NCI-H460 (cell line): ENCODE data around the gene HPSE2. TPM values are rescaled to one million over a fixed set of nuclear protein-coding genes. Genes with fewer than 3 reads are reported as not detected.

Experiments
- DNase-seq: peaks from one replicate; pipeline ENCODE4 v3.0.0-alpha.2; 2016; ENCODE audit warnings: low read depth; ENCODE audit errors: extremely low read depth
- total RNA-seq: library from RNA; depleted of rRNA; stranded (reverse); fragments of >200 nt; shearing (Covaris generic); gene quantifications from 2 replicates; pipeline ENCODE4 v1.2.3, GENCODE V29; 2014

Gene HPSE2
- total RNA-seq, 1 experiment from 2014 or later: not detected

DNA sequence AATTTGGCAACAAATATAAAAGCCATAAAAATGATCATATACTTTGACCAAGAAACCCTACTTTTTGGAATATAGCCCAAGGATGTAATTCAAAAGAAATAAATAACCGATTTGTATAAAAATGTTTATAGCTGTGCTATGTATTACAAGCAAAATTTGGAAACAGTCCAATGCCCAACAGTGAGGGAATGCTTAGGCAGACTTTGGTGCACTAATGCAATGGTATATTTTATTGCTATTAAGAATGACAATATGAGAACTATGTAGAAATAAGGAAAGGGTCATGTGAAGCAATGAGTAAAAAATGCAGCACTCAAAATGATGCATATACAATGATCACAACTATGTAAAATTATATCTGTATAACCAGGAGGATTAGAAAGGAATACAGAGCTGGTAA, 515.1 kb downstream of the HPSE2 start:
- no peak for DNase-seq

DNA sequence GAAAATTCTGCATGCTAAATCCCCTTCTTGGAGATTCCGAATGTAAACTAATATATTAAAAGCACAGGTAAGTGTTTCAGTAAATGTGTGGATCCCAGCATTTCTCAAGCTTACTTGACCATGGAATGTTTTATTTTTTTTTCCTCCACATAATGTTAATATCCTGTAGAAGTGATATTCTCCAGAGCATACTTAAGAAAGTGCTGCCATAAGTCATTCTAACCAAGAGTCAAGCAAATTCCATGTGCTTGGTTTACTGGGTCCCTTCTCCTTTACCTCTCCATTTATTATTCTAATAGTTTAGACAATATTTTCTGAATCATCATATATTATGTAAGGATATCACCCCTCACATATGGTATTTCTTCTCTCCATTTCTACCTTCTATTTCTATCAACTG, 522.1 kb downstream of the HPSE2 start:
- DNase-seq: no peak

DNA sequence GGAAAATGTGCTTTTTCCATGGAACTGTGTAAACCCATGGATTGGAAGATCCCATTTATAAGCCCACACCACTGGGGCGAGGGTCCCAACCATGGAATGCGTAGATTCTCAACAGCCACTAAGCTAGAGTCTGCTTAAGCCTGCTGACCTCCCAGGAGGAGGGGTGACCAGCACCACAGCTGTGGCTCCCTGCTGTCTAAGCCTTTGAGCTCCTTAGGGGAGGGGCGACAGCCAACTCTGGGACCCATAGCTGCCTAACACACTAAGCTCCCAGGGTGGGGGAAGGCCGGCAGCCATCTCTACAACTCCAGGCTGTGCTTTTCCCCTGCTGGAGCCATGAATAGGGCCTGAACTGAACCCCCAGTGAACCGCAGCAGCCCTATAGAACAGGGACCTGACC, 539.1 kb downstream of the HPSE2 start:
- DNase-seq: no peak

DNA sequence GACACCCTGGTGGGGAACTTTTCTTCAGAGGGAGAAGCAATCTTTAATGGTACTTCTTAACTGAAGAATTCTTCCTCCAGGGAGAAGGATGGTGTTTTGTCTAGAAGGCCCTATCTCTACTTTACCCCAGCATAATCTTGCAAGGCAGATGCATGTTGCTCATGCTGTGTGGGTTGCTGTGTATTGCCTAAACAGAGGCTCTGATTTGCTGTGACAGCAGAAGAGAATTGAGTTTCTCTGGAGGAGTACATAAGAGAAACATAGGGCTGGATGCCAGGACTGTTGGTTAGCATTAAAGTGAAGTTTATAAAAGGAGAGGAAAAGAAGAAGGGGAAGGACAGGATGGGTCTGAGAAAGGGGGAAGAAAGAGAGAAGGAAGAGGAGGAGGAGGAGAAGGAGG, 540.8 kb downstream of the HPSE2 start:
- no peak for DNase-seq

DNA sequence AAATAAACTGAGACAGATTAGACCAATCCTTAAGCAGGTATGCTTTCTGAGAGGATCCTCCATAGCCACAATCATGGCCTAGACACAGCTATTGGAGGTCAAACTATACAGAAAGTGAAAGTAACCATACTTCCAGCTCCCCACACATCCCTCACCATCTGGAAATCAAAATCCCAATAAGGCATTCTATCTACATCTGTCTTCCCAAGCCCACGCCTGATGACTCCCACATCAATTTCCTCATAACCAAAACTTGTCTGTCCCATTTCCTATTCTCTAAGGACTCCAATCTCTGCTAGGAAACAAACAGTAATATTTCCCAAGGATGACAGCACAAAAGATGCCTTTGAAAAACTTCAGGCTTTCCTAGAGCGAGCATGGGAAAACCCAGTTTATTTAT, 541.6 kb downstream of the HPSE2 start:
- no peak for DNase-seq

DNA sequence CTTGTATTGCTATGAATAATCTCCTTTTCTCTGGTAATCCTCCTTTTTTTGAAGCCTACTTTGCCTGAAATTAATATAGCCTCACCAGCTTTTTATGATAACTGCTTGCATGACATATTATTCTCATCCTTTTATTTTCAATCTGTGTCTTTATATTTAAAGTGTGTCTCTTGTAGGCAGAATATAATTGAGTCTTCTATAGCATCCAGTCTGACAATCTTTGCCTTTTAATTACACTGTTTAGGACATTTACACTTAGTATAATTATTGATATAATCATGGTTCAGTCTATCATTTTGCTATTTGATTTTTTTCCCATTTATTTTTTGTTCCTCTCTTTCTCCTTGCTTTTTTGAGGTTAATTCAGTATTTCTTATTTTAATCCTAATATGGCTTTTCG, 548.0 kb downstream of the HPSE2 start:
- DNase-seq: no peak

DNA sequence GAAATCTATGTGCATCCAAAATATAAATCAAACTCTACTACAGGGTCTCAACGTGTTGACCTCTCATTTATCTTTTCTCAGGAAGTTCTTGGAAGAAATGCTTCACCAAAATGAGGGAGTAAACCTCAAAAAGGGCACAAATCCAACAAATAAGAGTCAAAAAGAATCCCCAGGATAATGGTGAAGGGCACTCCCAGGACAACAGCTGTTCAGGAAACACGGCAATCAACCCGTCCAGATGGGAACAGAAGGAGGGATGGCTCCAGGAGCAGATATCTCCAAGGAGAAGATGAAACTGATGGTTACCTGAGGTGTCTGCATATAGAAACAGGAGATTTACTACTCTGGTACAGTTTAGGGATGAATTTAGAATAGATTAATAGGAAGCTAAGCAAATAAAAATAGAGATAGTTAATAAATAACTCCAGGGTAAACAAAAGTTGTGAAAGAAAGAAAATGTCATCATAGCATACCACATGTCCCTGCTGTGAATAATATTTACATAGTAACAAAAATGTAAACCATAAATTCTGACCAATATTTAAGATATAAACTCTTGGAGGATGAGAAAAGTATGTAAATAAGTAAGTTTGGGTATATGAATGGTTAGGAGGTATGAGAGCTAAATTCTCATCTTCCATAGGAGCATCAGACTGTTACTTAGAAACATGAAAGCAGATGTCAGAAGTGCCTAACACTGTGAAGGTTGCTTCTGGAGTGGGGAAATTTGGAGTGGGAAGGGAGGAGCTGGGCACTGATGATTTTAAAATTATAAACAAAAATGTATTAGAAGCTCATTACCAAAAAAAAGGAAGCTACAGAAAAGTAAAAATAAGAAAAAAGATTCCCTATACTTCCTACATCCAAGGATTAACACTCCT, 551.4 kb downstream of the HPSE2 start:
- no peak for DNase-seq

DNA sequence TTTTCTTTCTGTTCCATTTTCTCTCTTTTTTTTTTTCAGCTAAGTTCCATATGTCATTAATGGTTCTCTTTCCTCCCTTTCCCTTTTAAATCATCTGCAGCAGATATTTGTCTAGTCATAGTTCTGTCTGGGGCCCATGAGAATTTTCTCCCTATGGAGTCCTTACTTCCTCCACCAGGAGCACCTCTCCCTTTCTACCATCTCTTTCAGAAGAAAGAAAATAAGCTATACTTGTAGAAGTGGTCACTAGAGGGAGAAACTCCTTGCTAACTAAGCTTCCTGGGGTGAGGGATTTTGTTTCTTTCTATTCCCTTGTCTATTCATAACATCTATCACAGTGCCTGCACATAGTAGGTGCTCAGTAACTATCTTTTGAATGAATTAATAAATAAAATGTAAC, 558.8 kb downstream of the HPSE2 start:
- no peak for DNase-seq

DNA sequence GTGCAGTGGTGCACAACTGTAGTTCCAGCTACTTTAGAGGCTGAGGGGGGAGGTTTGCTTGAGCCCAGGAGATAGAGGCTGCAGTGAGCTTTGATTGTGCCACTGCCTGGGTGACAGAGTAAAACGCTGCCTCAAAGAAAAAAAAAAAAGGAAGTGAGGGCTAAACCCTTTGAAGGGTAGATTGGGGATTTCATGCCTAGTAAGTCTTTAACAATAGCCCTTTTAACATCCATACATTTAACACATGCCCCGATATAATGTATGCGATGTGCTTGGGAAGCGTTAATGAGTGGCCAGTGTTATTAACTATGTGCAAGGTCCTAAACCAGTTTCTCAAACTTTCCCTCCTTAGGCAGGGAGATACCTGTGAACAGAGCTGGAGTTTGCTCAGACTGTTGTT, 559.8 kb downstream of the HPSE2 start:
- DNase-seq: no peak

DNA sequence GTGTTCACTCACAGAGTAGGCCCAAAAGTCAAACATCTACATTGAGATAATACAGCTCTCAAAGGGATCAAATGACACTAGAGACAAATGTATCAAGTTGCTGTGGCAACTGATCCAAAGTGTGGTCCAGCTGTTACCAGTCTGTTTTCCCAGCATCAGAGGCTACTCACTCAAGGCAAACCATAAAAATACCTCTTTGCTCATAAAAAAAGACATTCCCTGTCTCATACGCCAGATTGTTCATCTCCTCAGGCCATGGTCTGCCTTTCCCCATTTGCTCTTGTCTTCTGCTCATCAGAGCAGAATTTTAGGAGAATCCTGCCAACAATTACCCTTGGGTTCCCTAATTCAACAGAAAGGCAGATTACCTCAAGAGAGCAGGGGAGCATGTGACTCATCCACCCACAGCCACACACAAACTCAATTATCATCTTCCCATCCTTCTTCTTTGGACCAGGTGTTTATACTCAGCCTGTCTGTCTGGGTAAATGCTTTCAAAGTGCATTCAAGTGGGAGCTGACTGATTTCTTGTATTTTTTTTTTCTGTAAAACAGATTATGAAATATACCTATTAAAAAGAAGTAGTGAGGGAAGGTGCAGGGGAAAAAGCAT, 562.4 kb downstream of the HPSE2 start:
- DNase-seq: no peak

DNA sequence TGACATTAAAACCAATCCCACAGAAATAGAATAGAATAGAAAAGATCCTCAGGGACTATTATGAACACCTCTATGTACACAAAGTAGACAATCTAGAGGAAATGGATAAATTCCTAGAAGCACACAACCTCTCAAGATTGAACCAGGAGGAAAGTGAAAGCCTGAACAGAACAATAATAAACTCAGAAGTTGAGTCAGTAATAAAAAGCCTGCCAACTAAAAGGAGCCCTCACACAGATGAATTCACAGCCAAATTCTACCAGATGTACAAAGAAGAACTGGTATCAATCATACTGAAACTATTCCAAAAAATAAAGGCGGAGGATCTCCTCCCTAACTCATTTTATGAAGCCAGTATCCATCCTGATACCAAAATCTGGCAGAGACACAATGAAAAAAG, 568.6 kb downstream of the HPSE2 start:
- no peak for DNase-seq

DNA sequence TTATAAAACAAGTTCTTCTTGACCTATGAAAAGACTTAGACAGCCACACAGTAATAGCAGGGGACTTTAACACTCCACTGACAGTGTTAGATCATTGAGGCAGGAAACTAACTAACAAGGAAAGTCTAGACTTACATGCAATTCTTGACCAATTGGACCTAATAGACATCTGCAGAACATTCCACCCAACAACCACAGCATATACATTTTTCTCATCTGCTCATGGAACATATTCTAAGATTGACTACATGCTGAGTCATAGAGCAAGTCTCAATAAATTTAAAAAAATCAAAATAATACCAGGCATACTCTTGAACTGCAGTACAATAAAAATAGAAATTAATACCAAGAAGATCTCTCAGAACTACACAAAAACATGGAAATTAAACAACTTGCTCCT, 569.4 kb downstream of the HPSE2 start:
- DNase-seq: no peak

DNA sequence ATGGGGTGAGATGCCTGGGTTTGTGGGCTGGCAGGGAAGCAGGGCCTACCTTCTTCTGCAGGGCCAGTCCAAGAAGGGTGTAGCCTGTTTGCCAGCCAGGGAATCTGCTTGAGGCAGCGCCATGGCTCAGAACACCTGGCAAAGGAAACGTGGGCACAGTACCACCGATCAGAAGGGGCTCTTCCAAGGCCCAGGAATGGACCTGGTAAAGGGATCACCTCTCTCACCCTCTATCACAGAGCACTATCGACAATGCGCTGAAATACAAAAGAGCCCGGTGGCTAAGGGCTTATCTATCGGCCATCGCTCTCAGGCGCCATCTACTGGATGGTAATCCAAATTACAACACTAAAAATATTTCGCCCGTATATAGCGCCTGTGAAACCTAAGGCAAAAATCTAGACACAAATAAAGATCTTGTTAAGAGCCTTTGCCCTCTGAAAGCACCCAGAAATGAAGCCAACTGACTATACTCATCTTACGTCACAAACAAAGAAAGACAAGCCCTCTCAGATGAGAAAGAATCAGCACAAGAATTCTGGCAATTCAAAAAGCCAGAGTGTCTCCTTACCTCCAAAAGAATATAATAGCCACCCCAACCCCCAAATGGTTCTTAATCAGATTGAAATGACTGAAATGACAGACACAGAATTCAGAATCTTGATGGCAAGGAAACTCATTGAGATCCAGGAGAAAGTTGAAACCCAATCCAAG, 571.2 kb downstream of the HPSE2 start:
- DNase-seq: peak; percentile 21

DNA sequence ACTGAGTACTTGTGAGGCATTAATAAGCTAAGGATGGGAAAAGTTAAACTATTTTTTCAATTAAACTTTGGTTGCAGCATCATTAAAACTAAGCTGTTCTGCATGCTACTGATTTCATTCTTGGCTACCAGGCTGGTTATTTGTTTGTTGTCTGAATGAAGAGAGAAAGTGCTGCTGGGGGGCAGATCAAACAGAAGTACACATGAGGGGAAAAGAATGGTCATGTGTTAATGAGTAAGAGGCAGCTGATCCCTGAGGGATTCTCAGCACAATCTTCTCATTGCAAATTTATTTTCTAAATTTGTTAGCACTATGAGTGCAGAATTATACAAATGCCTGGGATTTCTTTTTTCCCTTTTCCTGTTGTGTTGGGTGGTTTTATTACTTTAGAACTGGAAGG, 575.7 kb downstream of the HPSE2 start:
- DNase-seq: no peak

DNA sequence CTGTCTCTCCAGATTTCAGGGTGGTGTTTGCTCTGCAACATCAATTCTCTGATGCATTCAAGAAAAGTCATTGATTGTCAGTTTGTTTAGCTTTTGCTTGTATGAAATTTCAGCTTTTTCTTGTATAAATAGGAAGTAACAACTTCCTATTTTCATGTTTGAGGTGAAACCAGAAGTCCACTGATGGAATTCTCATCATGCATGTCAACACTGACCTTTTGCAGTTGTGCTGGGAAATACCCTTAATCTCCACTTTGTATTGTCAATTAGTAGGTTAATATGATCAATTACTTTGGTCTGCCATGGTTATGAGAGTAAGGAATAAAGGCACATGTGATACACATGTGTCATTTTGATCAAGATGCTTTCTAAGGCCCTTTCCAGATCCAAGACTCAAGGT, 580.2 kb downstream of the HPSE2 start:
- DNase-seq: no peak

DNA sequence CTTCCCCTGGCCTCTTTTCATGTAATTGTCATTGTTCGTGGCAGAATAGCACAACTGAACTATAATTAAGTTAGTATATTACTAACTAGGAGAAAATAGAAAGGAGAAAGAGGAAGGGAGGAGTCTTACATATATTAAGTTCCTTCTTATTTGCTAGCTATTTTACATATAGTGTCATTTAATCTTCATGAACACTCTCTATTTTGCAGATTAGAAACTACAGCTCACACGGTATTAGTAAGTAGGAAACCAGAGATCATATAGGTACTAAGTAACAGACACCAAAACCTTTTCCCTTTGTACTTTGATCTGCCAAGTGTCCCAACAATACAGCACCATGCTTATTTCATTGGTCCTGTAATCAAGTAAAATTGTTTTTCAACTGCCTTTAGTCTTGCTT, 586.5 kb downstream of the HPSE2 start:
- DNase-seq: no peak

DNA sequence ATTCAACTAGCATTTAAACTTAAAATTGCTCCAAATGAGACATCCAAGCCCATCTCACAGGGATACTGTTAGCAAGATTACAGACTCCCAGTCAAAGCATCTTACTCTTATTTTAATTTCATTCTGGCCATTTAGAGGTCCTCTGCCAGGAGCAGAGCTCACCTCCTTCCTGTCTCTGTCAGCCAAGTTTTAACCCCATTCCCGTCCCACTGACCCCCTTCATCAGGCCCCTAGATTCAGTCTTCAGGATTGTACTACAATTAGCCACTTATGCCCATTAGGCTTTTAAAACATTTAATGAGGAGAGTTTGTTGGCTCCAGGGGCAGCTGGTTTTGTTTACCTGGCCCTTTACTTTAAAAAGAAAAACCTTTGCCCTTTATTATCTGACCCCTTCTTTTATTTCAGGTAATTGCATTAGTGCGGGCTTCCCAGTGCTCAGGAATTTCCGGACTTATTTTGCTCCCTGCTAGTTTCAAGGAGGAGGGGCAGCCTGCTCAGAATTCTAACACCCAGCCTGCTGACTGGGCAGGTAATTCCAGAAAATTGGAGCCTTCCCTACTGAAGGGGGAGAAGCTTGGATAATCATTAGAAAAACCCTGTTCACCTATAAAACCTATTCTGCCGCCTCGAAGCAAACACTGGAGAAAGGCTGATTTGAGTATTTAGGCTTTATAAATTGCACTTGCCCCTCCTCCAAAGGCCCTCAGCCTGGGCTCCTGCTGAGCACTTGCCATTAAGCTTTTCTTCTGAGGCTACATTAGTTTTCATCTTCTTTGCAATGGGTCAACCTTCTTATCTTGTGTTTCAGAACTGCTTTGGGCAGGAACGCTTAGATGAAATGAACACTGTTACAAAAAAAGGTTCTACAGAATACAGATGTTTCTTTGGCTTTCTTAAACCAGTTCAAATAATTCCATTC, 588.4 kb downstream of the HPSE2 start:
- DNase-seq: no peak

DNA sequence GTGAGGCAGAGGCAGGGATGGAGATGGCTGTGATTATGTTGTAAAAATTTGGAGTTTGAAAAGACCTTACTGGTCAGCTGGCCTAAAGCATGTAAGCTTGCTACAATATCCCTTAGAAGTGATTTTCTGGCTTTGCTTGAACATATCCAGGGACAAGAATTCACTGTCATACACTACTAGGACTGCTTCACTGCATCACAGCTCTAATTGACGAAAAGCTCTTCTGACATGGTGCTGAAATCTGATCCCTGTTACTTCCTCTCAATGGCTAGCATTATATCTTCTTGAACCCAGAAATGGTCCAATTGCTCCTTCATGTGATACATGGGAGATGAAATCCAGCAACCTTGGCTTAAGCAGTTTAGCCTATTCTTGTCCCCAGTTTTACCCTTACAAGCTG, 591.2 kb downstream of the HPSE2 start:
- no peak for DNase-seq

DNA sequence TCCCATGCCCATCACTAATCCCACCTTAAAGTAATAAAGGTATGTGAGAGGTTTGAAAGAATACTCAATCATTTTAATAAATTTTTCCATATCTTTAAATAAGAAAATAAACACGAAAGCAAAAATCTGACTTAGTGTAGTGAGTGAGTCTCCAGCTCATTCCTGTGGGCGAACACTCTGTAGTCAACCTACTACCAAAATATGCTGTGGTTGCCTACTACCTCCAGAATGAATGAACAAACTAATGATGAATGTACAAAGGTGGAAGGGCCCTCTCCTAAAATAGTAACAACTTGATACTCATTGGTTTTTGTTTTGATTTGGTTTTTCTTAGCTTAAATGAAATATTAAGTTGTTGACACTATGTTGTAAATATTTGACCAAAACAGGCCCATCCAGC, 593.4 kb downstream of the HPSE2 start:
- DNase-seq: no peak

DNA sequence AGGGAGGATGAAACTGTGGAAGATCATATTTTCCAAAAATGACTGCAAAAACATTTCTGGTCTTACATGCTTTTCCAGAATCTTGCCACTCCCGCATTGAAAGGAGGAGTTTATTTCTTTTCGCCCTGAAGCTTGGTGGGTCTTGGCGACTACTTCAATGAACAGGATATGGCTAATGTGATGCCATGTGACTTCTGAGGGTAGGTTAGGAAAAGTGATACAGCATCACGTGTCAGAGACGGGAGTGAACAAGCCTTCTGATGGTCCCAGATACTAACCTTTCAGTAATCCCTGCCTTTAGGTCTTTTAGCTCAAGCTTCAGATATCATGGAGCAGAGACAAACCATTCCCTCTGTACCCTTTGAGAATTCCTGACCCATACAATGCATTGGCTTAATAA, 596.7 kb downstream of the HPSE2 start:
- DNase-seq: no peak

DNA sequence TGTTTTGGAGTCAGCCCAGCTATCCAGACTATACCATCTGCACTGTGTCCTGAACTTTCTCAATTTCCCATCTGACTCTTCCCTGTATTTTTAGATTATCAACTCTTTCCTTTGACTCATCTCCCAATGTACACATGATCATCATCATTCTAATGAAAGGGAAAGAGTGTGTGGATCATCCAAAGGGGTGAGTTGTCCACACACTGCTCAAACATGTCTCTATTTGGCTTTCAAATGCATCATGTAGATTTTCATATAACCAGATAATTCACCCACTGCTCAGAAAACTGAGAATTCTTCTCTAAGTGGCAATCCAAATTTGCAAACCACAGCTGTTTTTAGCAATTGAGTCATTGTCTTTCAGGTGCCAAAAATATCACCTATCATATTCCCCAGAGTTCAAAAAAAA, 598.7 kb downstream of the HPSE2 start:
- DNase-seq: no peak
